NCI-H1105 (cell line): ENCODE data around the gene CMTM7.
"Not testable (repeated sequence)": the region's sequence is repeated elsewhere in the genome, so short reads cannot be mapped to it uniquely, and the experiment has no call there.

ENCODE experiments used
- DNase-seq: peaks from one replicate; lab custom pipeline; 2025; lab: John Stamatoyannopoulos, UW

CMTM7 gene

DNA sequence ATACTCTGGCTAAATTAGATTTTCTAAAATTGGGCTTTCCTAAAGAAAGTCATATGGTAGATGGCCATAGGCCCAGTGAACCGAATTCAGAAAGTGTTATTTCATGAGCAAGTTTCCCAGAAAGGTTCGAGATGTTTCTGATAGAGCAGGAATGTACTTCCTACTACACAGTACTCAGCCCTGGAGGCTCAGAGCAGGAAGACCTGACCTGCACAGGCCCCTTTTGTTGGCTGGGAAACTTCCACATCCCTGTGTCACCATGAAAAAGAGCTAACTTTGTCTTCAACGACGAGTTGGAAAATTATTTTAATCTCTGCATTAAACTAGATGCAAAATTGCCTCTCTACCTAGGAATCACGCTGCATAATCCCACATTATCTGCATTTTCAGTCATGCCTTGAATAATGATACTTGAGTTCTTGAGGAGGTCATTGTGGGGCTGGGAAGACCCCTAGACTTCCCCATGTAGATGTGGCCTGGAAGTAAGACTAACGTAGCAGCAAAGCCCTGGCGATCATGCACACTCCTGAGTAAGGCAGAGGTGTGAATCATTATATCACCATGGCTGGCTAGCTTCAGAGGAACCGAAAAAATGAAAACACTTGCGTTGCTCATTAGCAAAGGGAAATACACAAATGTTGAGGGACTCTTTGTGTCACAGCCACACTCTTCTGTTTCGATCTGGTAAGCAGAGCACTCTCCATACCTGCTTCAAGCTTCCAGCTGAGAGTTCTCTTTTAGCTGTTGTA is 47.1 kb downstream of the CMTM7 start:
- no peak for DNase-seq

DNA sequence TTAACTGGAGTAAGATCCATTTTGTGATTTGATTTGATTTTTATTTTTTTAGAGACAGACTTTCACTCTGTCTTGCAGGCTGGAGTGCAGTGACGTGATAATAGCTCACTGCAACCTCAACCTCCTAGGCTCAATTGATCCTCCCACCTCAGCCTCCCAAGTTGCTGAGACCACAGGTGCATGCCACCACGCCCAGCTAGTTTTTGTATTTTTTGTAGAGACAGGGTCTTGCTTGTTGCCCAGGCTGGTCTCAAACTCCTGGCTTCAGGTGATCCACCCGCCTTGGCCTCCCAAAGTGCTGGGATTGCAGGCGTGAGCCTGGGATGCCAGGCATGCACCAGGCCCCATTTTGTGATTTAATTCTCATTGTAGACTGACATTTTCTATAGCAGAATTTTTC is 47.8 kb downstream of the CMTM7 start:
- not testable (repeated sequence) for DNase-seq

DNA sequence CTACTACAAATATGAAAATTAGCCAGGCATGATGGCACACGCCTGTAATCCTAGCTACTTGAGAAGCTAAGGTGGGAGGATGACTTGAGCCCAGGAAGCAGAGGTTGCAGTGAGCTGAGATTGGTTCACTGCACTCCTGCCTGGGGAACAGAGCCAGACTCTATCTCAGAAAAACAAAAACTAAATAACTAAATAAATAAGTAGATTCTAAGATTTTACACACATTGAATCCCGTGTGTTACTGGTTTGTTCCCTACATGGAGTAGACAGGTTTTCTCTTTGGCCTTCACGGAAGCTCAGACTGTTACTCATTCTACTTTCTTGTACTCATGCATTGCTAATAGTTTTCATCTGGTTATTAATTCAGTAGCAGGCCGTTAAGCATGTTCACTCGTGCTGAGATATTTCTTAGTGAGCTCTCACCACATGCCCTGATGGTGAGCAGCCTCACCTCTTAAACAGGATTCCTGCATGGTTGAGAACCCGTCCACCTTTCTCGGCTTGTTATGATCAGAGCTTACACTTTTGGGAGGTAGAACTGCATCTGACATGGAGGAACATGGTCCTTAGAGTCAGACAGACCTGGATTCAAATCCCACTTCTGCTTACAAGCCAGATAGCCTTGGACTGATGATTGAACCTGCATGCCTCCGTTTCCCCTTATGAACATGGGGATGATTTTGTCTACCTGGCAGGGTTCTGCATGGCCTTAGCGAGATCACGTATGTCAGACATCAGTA is 49.1 kb downstream of the CMTM7 start:
- DNase-seq: no peak

DNA sequence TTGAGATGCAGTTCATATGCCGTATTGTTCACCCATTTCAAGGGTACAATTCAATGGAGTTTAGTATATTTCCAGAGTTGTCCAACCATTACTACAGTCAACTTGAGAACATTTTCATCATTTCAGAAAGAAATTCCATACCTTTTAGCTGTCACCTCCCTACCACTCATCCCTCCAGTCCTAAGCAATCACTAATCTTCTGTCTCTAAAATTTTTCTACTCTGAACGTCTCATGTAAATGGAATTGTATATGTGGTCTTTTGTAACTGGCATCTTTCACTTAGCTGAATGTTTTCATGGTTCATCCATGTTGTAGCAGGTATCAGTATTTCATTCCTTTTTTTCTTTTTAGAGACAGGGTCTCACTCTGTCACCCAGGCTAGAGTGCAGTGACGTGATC is 51.1 kb downstream of the CMTM7 start:
- DNase-seq: no peak

DNA sequence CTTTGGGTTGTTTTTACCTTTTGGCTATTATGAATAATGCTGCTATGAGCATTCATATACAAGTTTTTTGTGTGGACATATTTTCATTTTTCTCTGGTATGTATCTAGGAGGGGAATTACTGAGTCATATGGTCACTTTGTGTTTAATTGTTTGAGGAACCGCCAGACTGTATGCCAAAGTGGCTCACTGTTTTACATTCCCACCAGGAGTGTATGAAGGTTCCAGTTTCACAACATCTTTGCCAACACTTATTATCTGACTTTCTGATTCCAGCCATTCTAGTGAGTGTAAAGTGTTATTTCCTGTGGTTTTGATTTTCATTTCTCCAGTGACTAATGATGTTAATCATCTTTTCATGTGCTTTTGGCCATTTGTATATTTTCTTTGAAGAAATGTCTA is 51.8 kb downstream of the CMTM7 start:
- DNase-seq: no peak

DNA sequence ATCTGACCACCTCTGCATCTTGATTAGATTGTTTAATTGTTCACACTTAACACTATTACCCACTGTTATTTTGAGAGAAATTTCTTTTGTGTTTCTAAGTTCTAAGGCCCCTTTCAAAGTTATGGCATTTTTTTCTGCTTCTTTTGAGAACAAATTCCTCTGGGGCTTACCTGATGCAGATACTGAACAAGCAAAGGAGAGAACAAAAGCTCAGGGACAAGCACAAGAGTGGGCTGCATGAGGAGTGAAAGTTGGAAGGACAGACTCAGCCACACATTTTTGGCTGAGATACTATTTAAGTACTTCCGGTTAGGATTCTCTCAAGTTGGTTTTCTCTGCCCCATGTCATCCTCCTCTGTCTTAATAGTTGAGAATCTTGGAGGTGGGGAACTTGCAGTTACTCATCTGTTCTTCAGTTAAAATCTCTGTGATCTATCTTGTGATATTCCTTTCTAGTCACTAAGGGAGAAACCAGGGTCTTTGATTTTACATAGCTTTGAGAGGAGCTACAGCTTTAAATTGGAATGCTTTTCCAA is 56.3 kb downstream of the CMTM7 start:
- no peak for DNase-seq

DNA sequence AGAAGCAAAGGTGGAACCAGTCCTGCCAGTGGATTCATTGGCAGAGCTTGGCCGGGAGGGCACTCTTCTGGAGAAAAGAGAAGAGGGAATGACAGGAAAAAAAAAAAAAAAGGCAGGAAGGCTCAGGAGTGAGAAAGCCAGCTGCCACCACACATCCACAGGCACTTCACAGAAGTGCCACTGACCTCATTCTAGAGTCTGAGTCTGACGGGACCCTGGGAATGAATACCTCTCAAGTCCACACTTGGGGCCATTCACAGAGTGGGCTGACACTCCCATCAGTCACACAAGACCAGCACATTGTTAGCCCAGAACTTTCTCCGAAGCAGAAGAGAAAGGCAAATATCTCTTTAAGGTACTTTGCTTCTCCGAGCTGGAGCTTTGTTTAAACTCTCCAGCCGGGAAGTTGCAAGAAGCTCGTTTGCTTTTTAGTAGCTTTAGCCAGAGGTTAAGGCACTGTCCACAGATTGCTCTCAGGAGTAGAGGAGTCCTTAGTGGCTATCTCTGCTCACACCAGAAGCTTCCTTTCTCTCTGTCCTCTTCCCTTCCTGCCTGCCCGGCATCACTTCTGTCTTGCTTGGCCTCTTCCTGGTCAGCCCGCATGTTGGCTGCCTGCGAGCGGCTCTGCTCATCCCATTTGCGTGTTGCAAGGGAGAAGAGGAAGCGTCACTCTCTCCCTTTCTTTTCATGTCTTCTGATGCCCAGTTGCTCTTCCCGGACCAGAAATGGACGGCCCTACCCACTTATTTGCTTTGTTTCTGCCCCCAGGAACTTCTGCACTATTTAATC is 57.2 kb downstream of the CMTM7 start:
- no peak for DNase-seq

DNA sequence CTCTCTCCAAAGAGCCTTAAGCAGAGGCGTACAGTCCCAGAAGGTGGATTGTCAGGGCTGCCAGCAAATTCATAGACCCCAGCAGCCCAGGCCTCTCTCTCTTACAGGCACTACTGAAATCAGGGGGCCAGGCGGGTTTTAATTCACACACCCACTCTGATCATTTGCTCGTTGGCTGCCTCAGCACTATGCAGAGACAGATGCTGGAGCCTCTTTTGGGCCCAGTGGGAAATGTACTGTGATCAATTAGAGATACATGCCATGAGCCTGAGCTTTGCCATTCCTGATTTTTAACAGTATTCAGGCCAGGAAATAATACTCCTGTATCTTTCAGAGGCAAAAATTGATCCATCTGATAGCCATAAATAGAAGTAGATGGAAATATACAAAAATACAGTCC is 58.0 kb downstream of the CMTM7 start:
- no peak for DNase-seq

DNA sequence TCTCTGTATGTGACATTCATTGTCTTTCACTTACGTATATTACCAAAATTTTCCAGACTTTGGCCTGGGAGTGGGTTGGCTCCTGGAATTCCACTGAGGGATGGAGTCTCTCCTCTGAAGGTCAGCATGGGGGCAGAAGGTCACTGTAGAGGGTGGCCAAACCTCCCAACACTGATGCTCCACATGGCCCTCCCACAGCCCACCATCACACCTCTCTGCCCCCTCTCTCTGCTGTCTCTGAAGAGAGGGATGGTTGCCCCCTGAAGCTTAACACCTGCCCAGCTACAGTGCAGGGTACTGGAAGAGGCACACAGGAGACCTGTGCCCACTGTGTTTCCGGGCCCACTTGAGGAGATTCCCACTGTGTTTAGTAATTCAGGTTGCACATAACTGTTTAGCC is 58.8 kb downstream of the CMTM7 start:
- DNase-seq: no peak

DNA sequence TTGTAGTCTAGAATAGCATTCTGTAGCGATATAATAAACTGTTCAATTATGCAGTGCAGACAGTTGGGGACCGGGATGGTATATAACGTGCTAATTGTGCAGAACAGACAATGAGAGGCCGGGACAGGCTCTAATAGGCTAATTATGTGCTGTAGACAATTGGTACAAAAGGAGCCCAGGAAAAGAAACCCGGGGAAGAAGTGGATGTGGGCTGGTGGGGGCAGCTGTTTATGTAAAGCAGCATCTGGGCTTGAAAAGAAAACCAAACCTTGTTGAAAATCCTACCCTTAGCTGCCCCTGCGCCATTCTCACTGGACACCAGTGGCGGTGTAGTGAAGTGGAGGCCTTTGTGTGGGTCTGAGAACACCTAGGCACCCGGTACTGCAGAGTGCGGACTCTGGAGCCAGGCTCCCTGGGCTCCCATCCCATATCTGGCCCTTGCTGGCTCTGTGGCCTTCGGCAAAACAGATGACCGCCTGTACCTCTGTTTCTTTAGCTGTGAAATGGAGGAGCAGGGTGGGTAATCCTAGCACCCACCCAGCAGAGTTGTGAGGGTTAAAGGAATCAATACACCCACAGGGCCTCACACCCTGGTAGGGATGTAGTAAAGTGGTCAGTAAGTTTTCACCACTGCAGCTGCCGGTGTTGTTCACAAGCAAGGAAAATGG is 59.5 kb downstream of the CMTM7 start:
- DNase-seq: no peak

DNA sequence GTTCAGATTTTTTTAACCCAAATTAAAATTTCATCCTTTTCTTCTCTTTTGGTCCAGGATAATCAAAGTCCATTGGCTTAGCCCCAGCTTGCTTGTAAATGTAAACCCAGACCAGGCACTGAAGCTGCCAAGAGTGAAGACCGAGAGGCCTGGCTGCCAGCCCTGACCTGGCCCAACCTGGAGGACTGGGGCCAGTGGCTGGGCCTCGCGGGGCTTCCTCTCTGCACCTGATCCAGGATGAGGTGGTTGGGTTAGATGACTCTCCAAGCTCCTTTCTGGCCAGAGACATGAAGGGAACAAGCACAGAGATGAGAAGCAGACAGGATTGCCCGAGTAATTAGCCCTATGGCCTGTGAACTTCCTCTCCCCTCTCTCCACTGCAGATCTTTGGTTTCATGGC is 60.4 kb downstream of the CMTM7 start:
- DNase-seq: no peak

DNA sequence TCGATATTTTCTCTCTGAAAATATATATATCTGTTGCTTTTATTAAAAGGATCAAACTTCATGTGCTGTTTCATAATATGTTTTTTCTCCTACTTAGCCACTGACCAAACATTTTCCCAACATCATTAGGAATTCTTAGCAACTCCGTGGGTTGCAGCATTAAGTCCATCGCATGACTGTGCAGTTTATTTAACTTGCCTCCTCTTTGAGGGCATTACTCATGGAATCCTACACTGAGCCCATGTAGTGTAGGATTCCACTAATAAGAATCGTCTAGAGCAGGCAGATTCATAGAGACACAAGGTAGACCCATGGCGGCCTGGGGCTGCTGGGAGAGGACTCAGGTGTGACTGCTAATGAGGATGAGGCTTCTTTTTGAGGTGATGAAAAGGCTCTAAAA is 61.7 kb downstream of the CMTM7 start:
- DNase-seq: no peak

DNA sequence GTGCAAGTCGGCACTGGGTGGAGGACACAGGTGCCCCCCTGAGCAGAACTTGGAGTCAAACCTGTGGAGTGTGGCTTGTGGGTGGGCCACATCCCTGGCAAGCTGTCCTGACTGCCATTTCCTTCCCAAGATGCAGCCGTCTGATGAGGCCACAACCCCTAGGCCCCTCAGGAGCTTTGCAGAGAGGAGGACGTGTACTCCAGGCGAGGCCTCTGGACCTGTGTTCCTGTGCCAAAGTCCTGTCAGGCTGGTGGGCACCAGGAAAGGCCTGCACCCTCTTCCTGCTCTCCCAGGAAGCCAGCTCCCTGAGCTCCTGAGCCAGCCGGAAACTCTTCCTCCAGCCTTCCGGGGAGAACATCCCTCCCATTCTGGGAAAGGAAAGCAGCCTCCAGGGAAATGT is 62.5 kb downstream of the CMTM7 start:
- DNase-seq: no peak

DNA sequence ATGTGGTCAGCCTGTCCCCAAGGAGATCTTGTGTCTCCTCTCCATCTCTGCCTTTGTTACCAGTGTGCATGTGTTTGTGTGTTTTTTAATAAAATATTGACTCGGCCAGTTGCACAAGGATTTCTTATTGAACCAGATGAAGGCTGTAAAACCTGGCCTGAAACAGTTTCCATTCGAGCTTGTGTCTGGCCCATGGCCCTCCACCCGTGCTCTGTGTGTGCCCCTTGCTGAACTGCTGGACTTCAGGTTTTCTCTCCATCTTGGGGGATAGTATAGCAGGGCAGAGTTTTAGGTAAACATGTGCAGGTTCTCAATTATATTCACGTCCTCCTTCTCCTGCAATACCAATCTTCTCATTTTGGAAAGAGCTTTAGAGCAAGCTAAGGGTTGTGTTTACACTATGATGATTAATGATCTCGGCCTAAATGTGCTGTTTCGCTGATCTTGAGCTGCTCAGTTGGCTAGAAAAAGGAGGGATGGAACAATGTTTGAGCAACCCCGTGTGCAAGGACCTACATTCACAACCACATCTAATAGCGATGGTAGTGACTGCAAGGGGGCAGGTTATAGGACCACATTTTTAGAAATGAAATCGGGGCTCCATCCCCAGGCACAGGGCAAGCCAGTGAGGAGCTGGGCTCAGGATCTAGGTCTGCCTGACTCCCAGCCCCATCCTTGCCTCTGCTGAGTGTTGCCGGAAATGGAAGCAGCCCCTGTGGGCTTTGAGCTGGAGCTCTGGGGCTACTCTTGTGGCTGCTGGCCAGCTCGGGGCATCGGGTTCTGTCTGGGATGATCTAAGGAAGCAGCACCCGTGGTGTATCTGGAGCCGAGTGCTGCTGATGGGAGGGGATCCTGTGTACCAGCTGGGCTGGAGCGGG is 63.3 kb downstream of the CMTM7 start:
- no peak for DNase-seq

DNA sequence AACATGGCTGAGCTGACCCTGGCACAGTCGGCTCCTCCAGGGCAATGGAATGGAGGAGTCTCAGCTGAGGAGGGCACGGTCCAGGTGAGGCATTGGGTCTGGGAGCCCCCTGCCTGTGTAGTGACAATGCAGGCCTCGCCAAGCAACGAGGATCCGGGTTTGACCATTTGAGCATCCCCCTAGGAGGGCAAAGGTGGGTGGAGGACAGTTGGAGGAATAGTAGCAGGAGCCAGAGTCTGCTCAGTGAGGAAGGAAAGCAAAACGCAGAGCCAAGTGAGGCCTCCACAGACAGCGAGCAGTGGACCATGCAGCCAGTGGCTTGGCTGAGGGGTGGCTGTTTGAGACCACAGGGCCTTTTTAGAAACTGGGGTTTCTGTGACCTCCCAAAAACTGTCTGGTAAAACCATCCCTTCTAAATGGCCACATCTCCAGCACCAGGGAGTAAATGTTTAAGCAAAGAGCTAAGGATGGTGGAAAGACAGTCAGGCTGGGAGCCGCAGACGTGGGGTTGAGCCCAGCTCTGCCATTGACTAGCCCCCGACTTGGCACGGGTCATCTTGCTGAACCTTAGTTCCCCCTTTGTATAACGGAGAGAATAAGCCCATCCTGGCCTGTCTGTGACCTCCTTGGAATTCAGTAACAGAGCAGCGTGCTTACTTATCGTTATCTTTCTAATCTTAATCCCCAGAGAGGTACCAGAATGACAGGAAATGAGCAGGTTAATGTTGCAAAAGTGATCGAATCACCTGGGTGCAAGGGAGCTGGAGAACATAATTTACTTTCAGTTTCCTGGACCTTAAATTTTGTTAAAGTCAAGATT is 64.2 kb downstream of the CMTM7 start:
- no peak for DNase-seq

DNA sequence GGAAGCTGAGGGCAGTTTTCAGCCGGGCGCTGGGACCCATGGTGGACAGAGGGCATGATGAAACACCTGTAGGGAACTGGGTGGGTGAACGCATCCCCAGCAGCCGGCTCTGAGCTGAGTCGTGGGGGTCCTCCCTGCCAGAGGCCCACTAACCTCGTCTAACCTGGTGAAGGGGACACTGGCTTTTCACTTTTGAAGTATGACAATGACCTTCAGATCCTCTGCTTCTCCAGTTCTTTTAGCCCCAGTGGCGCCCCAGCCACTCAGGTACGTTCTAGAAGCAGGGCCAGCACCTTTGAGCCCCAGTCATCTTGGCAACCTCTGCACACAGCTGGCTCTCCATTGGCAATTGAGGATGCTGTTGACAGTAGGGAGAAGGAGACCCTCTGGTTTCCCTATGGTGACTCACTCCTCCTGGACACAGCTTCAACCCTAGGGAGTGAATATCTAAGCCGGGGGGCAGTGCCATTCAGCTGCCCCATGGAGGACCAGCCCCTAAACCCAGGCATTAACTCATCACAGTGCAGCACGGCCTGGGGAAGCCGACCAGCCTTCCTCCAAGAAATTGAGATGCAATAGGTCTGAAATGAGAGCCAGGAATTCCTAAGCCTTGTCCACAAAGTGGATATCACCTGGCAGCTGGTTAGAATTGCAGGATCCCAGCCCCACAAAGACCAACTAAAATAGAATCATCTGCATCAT is 64.9 kb downstream of the CMTM7 start:
- DNase-seq: no peak

DNA sequence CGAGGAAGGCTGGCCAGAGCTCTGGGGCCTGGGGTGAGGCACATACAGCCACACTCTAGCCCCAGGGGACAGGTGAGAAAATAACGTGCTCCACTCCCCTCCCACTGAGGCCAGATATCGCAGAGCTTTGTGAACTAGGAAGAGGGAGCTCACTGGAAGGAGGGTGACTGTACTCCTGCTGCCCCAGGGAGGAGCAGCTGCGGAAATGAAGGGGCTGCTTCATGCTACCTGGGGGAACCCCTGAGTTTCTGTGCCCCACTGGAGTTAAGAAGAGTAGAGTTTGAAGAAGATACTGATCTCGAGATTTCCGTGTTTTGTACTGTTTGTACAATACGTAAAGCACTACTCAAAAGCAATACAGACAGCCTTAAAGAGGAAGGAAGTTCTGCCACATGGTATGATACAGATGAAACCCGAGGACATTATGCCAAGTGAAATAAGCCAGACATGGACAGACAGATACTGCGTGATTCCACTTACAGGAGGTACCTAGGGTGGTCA is 66.4 kb downstream of the CMTM7 start:
- DNase-seq: no peak

DNA sequence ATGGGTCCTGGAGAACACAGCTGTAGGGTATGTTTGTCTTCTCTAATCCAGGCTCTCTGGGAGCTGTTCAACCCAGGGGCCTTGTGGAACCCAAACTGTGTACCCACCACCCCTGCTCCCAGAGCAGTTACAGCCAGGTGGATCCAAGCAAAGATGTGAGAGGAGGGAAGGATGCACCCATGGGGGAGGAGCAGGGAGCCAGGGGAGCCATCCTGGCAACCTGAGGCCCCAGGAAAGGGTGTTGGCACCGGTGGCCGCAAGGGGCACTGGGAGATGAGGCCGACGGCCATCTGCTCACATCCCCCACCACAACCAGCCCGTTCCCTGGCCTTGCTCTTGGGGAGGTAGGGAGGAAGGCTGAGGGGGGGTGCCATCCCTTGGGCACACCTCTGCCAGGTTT is 67.8 kb downstream of the CMTM7 start:
- no peak for DNase-seq

DNA sequence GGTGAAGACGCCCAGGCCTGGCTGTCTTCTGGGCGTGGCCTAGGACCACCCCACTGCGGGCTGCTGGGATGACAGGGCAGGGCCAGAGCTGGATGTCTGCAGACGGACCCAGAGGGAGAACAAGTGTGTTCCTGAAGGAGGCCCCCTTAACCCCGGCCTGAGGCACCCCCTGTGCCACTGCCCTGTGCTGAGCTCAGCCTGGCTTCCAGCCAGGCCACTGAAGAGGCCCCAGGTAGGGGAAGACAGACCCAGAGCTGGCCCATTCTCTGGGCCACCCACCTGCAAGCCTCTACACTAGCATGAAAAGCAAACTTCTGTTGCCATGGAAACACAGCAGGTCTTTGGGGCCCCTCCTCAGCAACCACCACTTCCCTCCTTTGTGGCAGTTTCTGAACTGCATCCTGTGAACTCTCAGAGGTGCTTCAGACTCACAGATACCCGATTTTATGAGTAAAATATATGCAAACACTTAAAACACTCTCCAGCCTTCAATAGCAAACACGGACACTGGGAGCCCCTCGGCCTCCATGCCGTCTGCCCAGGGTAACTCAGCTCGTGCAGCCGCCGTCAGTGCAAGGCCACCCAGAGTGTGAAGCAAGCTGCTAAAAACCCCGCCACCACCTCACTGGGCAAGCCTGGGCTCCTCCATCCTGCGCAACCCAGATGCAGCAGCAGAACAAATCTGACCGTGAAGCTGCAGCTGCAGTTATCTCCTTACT is 68.5 kb downstream of the CMTM7 start:
- peak; percentile 64 for DNase-seq
